ENCODE results near the gene CLEC4G. TPM values are rescaled to one million over a fixed set of nuclear protein-coding genes. Genes with fewer than 3 reads are reported as not detected.

Gene CLEC4G
- total and polyA plus RNA-seq, 2 of the 8 experiments (the other 6 are each of a cell fraction or from before 2014, with no cell fraction given) = 0.35 to 2.9 TPM

DNA sequence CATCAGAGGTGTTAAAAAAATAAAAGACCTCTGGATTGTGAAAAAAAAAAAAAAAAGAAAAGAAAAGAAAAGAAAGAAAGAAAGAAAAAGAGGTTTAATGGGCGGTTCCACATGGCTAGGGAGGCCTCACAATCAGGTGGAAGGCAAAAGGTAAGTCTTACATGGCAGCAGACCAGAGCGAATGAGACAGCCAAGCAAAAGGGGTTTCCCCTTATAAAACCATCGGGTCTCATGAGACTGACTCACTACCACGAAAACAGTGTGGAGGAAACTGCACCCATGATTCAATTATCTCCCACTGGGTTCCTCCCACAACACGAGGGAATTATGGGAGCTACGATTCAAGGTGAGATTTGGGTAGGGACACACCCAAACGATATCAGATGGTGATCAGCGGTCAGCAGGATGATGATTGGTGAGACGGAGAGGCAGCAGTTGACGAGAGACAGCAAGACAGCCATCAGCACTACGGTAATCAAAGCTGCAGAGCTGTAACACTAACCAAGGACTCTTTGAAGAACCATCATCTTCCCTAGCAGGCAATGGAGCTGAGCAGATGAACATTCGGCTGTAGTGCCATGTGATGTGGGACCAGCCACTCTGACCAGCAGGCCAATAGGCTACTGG is 19.4 kb upstream of the CLEC4G start (continued):
- TF ChIP-seq, protein P1, sequence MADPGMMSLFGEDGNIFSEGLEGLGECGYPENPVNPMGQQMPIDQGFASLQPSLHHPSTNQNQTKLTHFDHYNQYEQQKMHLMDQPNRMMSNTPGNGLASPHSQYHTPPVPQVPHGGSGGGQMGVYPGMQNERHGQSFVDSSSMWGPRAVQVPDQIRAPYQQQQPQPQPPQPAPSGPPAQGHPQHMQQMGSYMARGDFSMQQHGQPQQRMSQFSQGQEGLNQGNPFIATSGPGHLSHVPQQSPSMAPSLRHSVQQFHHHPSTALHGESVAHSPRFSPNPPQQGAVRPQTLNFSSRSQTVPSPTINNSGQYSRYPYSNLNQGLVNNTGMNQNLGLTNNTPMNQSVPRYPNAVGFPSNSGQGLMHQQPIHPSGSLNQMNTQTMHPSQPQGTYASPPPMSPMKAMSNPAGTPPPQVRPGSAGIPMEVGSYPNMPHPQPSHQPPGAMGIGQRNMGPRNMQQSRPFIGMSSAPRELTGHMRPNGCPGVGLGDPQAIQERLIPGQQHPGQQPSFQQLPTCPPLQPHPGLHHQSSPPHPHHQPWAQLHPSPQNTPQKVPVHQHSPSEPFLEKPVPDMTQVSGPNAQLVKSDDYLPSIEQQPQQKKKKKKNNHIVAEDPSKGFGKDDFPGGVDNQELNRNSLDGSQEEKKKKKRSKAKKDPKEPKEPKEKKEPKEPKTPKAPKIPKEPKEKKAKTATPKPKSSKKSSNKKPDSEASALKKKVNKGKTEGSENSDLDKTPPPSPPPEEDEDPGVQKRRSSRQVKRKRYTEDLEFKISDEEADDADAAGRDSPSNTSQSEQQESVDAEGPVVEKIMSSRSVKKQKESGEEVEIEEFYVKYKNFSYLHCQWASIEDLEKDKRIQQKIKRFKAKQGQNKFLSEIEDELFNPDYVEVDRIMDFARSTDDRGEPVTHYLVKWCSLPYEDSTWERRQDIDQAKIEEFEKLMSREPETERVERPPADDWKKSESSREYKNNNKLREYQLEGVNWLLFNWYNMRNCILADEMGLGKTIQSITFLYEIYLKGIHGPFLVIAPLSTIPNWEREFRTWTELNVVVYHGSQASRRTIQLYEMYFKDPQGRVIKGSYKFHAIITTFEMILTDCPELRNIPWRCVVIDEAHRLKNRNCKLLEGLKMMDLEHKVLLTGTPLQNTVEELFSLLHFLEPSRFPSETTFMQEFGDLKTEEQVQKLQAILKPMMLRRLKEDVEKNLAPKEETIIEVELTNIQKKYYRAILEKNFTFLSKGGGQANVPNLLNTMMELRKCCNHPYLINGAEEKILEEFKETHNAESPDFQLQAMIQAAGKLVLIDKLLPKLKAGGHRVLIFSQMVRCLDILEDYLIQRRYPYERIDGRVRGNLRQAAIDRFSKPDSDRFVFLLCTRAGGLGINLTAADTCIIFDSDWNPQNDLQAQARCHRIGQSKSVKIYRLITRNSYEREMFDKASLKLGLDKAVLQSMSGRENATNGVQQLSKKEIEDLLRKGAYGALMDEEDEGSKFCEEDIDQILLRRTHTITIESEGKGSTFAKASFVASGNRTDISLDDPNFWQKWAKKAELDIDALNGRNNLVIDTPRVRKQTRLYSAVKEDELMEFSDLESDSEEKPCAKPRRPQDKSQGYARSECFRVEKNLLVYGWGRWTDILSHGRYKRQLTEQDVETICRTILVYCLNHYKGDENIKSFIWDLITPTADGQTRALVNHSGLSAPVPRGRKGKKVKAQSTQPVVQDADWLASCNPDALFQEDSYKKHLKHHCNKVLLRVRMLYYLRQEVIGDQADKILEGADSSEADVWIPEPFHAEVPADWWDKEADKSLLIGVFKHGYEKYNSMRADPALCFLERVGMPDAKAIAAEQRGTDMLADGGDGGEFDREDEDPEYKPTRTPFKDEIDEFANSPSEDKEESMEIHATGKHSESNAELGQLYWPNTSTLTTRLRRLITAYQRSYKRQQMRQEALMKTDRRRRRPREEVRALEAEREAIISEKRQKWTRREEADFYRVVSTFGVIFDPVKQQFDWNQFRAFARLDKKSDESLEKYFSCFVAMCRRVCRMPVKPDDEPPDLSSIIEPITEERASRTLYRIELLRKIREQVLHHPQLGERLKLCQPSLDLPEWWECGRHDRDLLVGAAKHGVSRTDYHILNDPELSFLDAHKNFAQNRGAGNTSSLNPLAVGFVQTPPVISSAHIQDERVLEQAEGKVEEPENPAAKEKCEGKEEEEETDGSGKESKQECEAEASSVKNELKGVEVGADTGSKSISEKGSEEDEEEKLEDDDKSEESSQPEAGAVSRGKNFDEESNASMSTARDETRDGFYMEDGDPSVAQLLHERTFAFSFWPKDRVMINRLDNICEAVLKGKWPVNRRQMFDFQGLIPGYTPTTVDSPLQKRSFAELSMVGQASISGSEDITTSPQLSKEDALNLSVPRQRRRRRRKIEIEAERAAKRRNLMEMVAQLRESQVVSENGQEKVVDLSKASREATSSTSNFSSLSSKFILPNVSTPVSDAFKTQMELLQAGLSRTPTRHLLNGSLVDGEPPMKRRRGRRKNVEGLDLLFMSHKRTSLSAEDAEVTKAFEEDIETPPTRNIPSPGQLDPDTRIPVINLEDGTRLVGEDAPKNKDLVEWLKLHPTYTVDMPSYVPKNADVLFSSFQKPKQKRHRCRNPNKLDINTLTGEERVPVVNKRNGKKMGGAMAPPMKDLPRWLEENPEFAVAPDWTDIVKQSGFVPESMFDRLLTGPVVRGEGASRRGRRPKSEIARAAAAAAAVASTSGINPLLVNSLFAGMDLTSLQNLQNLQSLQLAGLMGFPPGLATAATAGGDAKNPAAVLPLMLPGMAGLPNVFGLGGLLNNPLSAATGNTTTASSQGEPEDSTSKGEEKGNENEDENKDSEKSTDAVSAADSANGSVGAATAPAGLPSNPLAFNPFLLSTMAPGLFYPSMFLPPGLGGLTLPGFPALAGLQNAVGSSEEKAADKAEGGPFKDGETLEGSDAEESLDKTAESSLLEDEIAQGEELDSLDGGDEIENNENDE (IDR thresholded peaks at IDR 0.05; ENCODE audit: insufficient replicate concordance, low read length) = no peak
- TF ChIP-seq SP4 (IDR thresholded peaks at IDR 0.05; ENCODE audit: low read length) (no peak), EZH2 (IDR thresholded peaks at IDR 0.05; ENCODE audit: low read depth, low read length, severe bottlenecking) (no peak), CHD1 (IDR thresholded peaks at IDR 0.05; ENCODE audit: low read depth, low read length) (no peak), CREB1 (IDR thresholded peaks at IDR 0.05) (no peak)
- TF ChIP-seq, protein P2, sequence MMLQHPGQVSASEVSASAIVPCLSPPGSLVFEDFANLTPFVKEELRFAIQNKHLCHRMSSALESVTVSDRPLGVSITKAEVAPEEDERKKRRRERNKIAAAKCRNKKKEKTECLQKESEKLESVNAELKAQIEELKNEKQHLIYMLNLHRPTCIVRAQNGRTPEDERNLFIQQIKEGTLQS (IDR thresholded peaks at IDR 0.05; ENCODE audit: insufficient read depth, low read depth, low read length) = no peak

All from H1 (cell line).